SU-DHL-6 (cell line): ENCODE data around the gene JPH3.
"Not testable (repeated sequence)": the region's sequence is repeated elsewhere in the genome, so short reads cannot be mapped to it uniquely, and the experiment has no call there.

Source experiments
- H2AFZ ChIP-seq: fragments of 200-600 bp; sonication (generic); 2 replicates; pipeline ENCODE4 v1.6.1; 2014; ENCODE audit warnings: low read depth, mild to moderate bottlenecking, moderate library complexity, mixed read lengths, antibody characterized with exemption, low read length; ENCODE audit not compliant: severe bottlenecking
- H3F3A ChIP-seq: fragments of 200-600 bp; shearing (Covaris generic); 2 replicates; pipeline ENCODE4 v1.6.0; 2016; ENCODE audit warnings: antibody characterized with exemption, mild to moderate bottlenecking; ENCODE audit not compliant: insufficient read depth
- H3K27ac ChIP-seq: fragments of 200-600 bp; sonication (generic); 2 replicates; pipeline ENCODE4 v1.5.1; 2016; ENCODE audit warnings: low read depth, mild to moderate bottlenecking, low read length, moderate library complexity, mixed read lengths
- H3K27me3 ChIP-seq: fragments of 200-600 bp; sonication (generic), shearing (Covaris generic); 2 replicates; pipeline ENCODE4 v1.6.0; 2014; ENCODE audit warnings: mild to moderate bottlenecking, low read length
- H3K36me3 ChIP-seq: fragments of 200-600 bp; sonication (generic); 2 replicates; pipeline ENCODE4 v1.6.1; 2014; ENCODE audit warnings: mild to moderate bottlenecking, low read length, mixed read lengths
- H3K4me2 ChIP-seq: fragments of 300-600, 200-600 bp; shearing (Covaris generic), sonication (generic); 2 replicates; pipeline ENCODE4 v1.6.0; 2014; ENCODE audit warnings: low read length, low read depth, mild to moderate bottlenecking; ENCODE audit not compliant: poor library complexity, severe bottlenecking
- H3K4me3 ChIP-seq: fragments of 200-600 bp; sonication (generic); 2 replicates; pipeline ENCODE4 v1.5.1; 2014; ENCODE audit warnings: antibody characterized with exemption, low read length, mild to moderate bottlenecking, mixed read lengths; ENCODE audit not compliant: insufficient read depth, poor library complexity, severe bottlenecking
- H3K79me2 ChIP-seq: fragments of 200-600 bp; sonication (generic); 2 replicates; pipeline ENCODE4 v1.6.1; 2014; ENCODE audit warnings: mild to moderate bottlenecking, low read length, moderate library complexity; ENCODE audit not compliant: insufficient read depth
- H3K9ac ChIP-seq: fragments of 200-600 bp; sonication (generic); 2 replicates; pipeline ENCODE4 v1.7.0; 2014; ENCODE audit warnings: mild to moderate bottlenecking, low read length
- H3K9me2 ChIP-seq: fragments of 200-600 bp; sonication (generic); replicated peaks from 2 replicates; pipeline ENCODE4 v1.6.1; 2014; ENCODE audit warnings: low read length; ENCODE audit not compliant: insufficient read depth
- H3K9me3 ChIP-seq: fragments of 200-600 bp; sonication (generic); 2 replicates; pipeline ENCODE4 v1.6.1; 2014; ENCODE audit warnings: low read length, mixed read lengths; ENCODE audit not compliant: insufficient read depth
- H4K20me1 ChIP-seq: fragments of 200-600 bp; sonication (generic); 2 replicates; pipeline ENCODE4 v1.6.1; 2014; ENCODE audit warnings: low read depth, mild to moderate bottlenecking, antibody characterized with exemption, low read length, moderate library complexity, mixed read lengths
- EZH2phosphoT487 ChIP-seq: fragments of 200-600 bp; sonication (generic), shearing (Covaris generic); conservative IDR thresholded peaks from 2 replicates; pipeline ENCODE4 v1.6.1; 2018; ENCODE audit warnings: mild to moderate bottlenecking, antibody characterized with exemption, low read length, moderate library complexity, mixed read lengths
- TF ChIP-seq, protein P1 (sequence below): fragments of 200-600 bp; sonication (generic); IDR thresholded peaks from one replicate; pipeline ENCODE4 v1.5.1; 2017; ENCODE audit warnings: antibody characterized with exemption, mild to moderate bottlenecking, low read length, moderate library complexity; ENCODE audit not compliant: insufficient read depth, poor library complexity, severe bottlenecking

Gene JPH3

DNA sequence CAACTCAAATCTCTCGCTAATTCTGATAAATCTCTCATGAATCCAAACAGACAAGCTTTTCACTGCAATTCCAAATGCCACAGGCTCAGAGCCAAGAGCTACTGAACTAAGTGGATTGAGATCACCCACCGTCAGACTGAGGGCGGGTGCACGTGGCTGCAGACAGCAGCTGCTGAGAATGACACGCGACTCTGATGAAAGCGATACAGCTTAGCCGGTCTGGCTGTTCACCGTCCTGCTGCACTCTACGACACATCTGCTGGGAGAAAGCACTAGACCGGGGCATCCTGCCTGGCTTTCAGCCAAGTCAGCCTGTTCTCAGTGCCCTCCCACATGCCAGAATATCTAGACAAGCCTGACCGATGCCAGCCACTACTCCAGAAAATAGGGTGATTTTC, 120.9 kb downstream of the JPH3 start:
- Histone ChIP-seq H3K9me2 (no peaks in the 10 kb centered on the region), H2AFZ (no peak overlapping the region), H3F3A (peaks cover 27% of the 10 kb centered on the region), H3K27me3 (no peaks in the 10 kb centered on the region), H3K79me2 (peaks cover 36% of the 10 kb centered on the region), H3K9ac (peak overlapping the region; percentile 40), H3K27ac (peak overlapping the region; percentile 92), H4K20me1 (no peaks in the 10 kb centered on the region), H3K36me3 (0 out of 2 replicates have a peak, but pooled peaks cover 5% of the 10 kb centered on the region), H3K4me2 (peak overlapping the region; percentile 47), H3K4me3 (no peak overlapping the region), H3K9me3 (no peaks in the 10 kb centered on the region)
- TF ChIP-seq, protein P1, sequence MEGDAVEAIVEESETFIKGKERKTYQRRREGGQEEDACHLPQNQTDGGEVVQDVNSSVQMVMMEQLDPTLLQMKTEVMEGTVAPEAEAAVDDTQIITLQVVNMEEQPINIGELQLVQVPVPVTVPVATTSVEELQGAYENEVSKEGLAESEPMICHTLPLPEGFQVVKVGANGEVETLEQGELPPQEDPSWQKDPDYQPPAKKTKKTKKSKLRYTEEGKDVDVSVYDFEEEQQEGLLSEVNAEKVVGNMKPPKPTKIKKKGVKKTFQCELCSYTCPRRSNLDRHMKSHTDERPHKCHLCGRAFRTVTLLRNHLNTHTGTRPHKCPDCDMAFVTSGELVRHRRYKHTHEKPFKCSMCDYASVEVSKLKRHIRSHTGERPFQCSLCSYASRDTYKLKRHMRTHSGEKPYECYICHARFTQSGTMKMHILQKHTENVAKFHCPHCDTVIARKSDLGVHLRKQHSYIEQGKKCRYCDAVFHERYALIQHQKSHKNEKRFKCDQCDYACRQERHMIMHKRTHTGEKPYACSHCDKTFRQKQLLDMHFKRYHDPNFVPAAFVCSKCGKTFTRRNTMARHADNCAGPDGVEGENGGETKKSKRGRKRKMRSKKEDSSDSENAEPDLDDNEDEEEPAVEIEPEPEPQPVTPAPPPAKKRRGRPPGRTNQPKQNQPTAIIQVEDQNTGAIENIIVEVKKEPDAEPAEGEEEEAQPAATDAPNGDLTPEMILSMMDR, result no peak
- no peak for TF ChIP-seq EZH2phosphoT487

GRCh38 chr16:87724490-87725291, 122.4 kb downstream of the JPH3 start:
- Histone ChIP-seq H3K4me2 (peak overlapping the region; percentile 47), H3K9me3 (no peaks in the 10 kb centered on the region), H4K20me1 (no peaks in the 10 kb centered on the region), H2AFZ (no peak overlapping the region), H3K79me2 (peaks cover 33% of the 10 kb centered on the region), H3K27ac (peak overlapping the region; percentile 92), H3K9me2 (no peaks in the 10 kb centered on the region), H3K27me3 (no peaks in the 10 kb centered on the region), H3F3A (peaks cover 30% of the 10 kb centered on the region), H3K9ac (peak overlapping the region; percentile 40), H3K4me3 (peak overlapping the region; percentile 23), H3K36me3 (0 out of 2 replicates have a peak, but pooled peaks cover 5% of the 10 kb centered on the region)
- TF ChIP-seq EZH2phosphoT487, result no peak
- TF ChIP-seq, protein P1, result no peak

GRCh38 chr16:87725596-87726235, 123.4 kb downstream of the JPH3 start:
- H3K4me2 ChIP-seq, result peak overlapping the region; percentile 18
- H2AFZ ChIP-seq, result no peak overlapping the region
- peaks cover 26% of the 10 kb centered on the region for H3K79me2 ChIP-seq
- H3K9me3 ChIP-seq, result no peaks in the 10 kb centered on the region
- no peaks in the 10 kb centered on the region for H3K9me2 ChIP-seq
- peaks cover 30% of the 10 kb centered on the region for H3F3A ChIP-seq
- H3K27ac ChIP-seq, result peak overlapping the region; percentile 92
- no peaks in the 10 kb centered on the region for H4K20me1 ChIP-seq
- no peak overlapping the region for H3K4me3 ChIP-seq
- no peaks in the 10 kb centered on the region for H3K27me3 ChIP-seq
- H3K9ac ChIP-seq, result no peak overlapping the region; the same call in 1 of the 2 replicates
- TF ChIP-seq, protein P1, result no peak
- TF ChIP-seq EZH2phosphoT487, result no peak
- H3K36me3 ChIP-seq, result peaks cover 7% of the 10 kb centered on the region

- not testable (repeated sequence) for H3K9me3 ChIP-seq, H3K4me3 ChIP-seq, H2AFZ ChIP-seq, H4K20me1 ChIP-seq, H3K27me3 ChIP-seq, H3K27ac ChIP-seq, H3K4me2 ChIP-seq, H3K9ac ChIP-seq, H3K9me2 ChIP-seq
- H3K36me3 ChIP-seq, result peaks cover 12% of the 10 kb centered on the region
- peaks cover 19% of the 10 kb centered on the region for H3K79me2 ChIP-seq
- peaks cover 30% of the 10 kb centered on the region for H3F3A ChIP-seq
These were observed 124.3 kb downstream of the JPH3 start for GRCh38 chr16:87726577-87726976.
